COLO668 (cell line): ENCODE data around the gene PSMA8.
"Not testable (repeated sequence)": the region's sequence is repeated elsewhere in the genome, so short reads cannot be mapped to it uniquely, and the experiment has no call there.

Source experiments
- DNase-seq: peaks from one replicate; lab custom pipeline; 2025; ENCODE audit not compliant: unreplicated experiment; lab: John Stamatoyannopoulos, UW

The PSMA8 gene

DNA sequence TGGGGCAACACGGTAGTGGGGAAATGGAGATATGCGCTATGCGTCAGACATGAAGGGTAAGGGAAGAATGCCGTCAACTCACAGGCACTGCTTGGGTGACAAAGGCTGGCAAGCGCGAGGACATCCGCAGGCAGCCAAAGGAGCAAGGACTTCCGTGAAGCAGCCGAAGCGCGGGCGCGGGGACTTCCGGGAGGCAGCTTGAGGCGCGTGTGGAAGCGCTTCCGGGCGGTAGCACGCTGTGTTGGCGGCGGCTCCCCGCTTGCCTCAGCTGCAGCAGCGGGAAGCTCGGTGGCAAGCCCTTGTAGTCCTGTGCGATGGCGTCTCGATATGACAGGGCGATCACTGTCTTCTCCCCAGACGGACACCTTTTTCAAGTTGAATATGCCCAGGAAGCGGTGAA, at the start of gene PSMA8:
Gene PSMA8 (plus strand): TSS at position 218 of the 400 bp plus-strand sequence. CDS start 97 bp downstream, at position 315.
- no peak for DNase-seq

DNA sequence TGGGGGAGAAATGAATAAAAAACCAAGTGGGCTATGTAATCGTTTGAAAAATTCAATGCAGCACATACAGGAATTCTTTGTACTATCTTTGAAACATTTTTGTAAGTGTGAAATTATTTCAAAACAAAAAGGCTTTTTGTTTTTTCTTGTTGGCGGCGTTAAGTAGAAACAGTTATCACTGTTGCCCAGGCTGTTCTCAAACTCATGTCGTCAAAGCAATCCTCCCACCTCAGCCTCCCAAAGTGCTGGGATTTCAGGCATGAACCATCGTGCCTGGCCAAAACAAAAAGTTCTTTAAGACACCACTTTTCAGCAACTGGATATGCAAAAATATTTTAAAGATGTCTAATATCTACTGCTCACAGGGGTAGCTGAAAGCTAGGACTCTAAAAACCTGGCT, 48.6 kb upstream of the PSMA8 start:
- no peak for DNase-seq

GRCh38 chr18:26086959-26087358, 46.7 kb upstream of the PSMA8 start:
- no peak for DNase-seq

GRCh38 chr18:26088487-26088886, 45.2 kb upstream of the PSMA8 start:
- no peak for DNase-seq

DNA sequence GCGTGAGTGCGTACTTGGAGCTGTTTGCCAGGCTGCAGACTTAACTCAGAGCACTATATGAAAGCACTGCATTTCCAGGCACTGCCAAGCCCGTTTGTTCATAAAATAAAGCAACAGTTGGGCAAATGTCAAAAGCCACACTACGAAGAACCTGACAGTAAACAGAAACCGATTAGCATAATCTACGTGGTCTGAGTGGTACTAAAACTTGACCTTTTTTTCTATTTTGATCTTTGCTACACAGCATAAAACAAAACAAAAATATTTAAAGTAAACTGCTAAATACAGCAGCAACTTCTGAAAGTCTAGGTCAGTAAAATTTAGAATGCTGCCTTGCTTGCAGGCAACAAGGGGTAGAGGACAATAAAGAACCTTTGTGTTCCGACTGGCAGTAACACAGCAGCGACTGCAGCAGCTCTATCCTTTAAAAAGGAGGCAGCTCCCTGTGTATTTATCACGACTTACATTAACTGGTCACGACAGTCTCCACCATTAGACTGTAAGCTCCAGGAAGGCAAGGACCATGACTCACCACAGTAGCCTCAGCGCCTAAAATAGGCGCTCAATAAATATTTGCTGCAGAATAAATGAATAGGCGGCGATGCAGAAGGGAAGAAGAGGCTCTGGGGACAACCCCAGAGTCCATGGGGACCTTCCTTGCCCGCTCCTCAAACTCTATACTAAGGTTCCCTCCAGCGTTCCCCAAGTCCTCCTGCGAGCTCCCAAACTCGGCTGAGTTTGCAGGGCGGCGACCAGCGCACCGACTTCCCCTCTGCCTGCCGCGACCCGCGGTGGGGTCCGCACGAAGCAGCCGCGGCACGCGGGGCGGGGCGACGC, 44.2 kb upstream of the PSMA8 start:
- peak; percentile 39 for DNase-seq

- peak; percentile 96 for DNase-seq
These were observed 43.3 kb upstream of the PSMA8 start, which contains the start of gene SS18 for GRCh38 chr18:26090130-26091046. SS18 (minus strand) TSS chr18:26090613; CDS start chr18:26090569, 44 bp downstream.

- peak; percentile 79 for DNase-seq
These were observed 42.5 kb upstream of the PSMA8 start for GRCh38 chr18:26091047-26091630.

DNA sequence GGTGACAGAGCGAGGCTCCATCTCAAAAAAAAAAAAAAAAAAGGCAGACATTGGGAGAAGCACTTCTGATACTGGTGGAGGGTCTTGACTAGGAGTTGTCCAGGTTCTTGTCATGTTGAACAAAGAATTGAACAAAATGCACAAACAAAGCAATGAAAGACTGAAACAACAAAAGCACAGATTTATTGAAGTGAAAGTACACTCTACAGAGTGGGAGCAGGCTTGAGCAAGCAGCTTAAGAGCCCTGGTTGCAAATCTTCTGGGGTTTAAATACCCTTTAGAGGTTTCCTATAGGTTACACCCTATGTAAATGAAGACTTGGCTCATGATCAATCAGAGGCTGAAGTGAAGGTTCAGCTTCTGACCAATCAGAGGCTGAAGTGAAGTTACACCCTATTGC, 36.8 kb upstream of the PSMA8 start:
- DNase-seq = no peak

DNA sequence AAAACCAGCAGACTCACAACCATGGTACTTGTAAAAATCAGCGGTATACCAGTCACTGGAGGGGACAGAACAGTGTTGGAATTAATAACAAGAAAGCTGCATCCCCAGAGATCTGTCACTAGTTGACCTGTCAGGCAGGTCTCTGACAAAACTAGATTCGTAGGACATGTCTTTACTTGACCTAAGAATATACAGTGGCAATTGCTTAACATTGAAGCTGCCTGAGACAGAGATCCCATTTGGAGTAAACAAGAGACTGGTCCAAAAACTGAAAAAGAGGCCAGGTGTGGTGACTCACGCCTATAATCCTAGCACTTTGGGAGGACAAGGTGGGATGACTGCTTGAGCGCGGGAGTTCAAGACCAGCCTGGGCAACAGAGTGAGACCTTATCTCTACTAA, 36.1 kb upstream of the PSMA8 start:
- no peak for DNase-seq

GRCh38 chr18:26103579-26103978, 30.1 kb upstream of the PSMA8 start:
- DNase-seq = peak; percentile 11

DNA sequence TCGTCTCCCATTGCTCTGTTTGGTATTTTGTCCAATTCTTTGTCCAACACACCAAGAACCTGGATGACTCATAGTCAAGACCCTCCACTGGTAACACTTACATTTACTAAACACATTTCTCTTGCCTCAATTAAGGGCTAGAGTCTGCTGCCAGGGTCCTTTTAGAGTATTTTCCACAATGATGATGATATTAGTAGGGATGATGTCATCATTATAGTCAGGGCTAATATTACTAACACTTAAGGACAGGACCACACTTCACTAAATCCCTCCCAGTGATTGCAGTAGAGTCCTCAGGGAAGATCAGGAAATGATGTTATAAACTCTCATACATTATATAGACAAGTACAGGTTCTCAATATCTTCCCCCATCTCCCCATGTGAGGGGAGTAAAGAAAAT, 29.6 kb upstream of the PSMA8 start:
- no peak for DNase-seq

DNA sequence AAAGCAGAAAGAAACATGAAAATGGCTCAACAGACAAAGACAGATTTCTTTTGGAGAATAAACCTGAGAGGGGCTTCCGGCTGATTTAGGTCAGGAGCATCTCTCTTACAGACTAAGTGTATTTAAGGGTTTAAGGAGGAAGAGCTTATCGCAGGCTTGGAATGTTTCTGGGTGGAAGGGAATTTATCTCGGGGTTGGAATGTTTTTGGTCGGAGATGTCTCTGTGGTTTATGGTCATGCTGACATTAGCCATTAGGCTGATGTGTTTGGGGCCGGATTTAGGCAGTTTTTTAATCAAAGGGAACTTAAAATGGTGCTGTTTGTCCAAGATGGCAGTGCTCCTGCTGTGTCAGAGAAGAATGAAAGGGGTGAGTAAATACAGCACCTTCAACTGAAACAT, 14.4 kb upstream of the PSMA8 start:
- no peak for DNase-seq

DNA sequence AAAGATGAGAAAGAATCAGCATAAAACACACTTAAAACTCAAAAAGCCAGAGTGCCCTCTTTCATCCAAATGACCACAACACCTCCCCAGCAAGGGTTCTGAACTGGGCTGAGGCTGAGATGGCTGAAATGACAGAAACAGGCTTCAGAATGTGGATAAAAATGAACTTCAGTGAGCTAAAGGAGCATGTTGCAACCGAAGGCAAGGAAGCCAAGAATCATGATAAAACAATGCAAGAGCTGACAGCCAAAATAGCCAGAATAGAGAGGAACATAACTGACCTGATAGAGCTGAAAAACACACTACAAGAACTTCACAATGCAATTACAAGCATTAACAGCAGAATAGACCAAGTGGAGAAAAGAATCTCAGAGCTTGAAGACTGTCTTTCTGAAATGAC, 12.2 kb upstream of the PSMA8 start:
- DNase-seq = no peak

GRCh38 chr18:26121994-26122393, 11.7 kb upstream of the PSMA8 start:
- not testable (repeated sequence) for DNase-seq

DNA sequence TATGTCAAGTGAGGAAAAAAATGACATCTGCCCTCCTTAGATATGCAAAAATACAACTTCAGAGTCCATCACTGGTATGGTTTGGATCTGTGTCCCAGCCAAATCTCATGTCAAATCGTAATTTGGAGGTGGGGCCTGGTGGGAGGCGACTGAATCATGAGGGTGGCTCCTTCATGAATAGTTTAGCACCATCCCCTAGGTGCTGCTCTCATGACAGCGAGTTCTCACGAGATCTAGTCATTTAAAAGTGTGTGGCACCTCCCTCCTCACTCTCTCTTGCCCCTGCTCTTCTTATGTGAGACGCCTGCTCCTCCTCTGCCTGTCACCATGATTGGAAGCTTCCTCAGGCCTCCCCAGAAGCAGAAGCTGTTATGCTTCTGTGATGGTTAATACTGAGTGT, 5.9 kb upstream of the PSMA8 start:
- no peak for DNase-seq

DNA sequence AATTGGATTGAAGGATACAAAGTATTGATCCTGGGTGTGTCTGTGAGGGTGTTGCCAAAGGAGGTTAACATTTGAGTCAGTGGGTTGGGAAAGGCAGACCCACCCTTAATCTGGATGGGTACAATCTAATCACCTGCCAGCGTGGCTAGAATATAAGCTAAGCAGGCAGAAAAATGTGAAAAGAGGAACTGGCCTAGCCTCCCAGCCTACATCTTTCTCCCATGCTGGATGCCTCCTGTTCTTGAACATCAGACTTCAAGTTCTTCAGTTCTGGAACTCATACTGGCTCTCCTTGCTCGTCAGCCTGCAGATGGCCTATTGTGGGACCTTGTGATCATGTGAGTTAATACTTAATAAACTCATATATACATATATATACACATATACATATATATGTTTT, 5.5 kb upstream of the PSMA8 start:
- not testable (repeated sequence) for DNase-seq

DNA sequence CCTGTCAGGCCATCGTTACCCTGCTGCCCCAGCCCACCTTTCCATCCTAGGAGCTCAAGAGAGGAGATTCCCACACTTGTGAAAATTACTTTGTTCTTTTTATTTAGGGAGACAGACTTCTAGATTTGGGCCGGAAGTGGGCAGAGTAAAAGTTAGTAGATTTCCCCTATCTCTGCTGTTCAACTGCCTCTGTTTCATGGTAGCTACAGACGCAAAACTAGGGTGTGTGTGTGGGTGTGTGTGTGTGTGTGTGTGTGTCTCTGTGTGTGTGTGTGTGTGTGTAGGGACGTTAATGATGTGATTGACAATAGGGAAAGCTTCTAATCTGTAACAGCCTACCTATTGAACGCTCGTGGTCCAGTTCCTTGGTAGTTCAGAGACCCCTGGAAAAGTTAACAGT, 438 bp downstream of the PSMA8 start:
- no peak for DNase-seq

- DNase-seq = no peak
These were observed 1.9 kb downstream of the PSMA8 start for GRCh38 chr18:26135548-26135947.

- DNase-seq = no peak
These were observed 23.7 kb downstream of the PSMA8 start for GRCh38 chr18:26157326-26157725.

DNA sequence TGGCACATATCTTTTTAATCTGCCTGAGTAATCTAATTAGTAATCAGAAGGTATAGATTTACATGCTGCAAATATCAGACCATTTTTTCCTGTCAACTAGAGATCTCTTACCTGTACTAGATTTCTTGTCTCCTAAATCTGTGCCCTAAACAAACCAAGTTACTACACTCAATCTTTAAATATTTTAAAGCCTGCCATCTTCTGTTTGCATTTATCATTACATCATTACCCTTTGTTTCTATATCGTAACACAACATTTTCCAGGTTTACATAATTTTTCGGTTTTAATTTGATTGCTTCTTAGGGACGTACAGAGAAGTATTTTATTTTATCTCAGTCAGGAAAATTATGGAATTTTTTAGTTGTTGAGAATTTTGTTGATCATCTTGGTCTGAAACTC, 25.7 kb downstream of the PSMA8 start:
- DNase-seq = no peak

DNA sequence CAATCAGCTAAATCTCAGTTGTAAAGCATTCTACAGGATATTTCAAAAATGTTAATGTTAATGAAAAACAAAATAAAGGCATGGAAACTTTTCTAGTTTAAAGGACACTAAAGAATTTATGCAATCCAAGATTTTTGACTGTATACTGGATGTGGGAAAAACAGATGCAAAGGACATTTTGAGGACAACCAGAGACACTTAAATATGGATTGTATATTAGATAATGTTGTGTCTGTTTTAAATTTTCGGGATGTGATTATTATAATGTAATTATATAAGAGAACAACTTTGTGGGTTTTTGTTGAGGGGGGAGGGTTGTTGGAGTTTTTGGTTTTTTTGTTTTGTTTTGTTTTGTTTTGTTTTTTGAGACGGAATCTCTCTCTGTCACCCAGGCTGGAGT, 30.9 kb downstream of the PSMA8 start:
- DNase-seq = no peak
